ENCODE measurements around the gene SYT2.

DNA sequence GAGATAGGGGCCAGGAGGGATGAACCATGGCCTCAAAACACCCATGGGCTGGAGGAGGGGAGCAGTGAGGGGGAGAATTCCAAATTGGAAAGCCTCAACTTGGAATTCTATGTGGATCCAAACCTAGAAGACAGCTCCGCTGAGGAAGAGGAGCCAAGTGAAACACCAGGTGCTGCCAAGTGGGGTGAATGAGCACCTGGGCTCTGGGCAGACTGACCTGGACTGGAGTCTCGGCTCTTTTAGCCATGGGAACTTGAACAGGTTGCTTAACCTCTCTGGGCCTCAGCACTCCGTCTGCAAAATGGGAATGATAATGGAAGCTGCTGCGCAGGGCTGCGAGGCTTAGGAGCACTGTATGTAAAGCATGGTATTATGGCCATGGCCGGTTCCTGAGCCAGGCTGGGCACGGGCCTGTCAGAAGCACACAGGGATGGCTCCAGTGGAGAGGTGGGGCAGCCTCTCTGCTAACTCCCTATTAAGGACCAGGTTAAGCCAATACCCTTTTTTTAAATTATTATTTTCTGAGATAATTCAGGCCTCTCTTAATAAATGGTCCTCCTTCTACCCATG lies 81.5 kb downstream of the SYT2 start:
- TF ChIP-seq POLR2A (IDR thresholded peaks at IDR 0.05; ENCODE audit: low read depth, low read length) (no peak), POLR2AphosphoS5 (IDR thresholded peaks at IDR 0.05; ENCODE audit: low read depth, low read length) (no peak), TAF1 (IDR thresholded peaks at IDR 0.05; ENCODE audit: low read depth, low read length) (no peak), SPI1 (IDR thresholded peaks at IDR 0.05; ENCODE audit: low read depth, low read length) (no peak)

Data from GM12891 (cell line).